IPS DF 6.9 (cell line): ENCODE results near the gene MANEAL.

Source experiments
- DNase-seq: peaks from one replicate; pipeline ENCODE4 v3.0.0-alpha.2; 2013; ENCODE audit warnings: low read depth, low spot score
- H3K27ac ChIP-seq: one replicate; pipeline ENCODE4 v1.5.1; 2013; ENCODE audit warnings: low read length, control low read depth
- H3K27me3 ChIP-seq: 2 replicates; pipeline ENCODE4 v1.6.1; 2013; ENCODE audit warnings: mild to moderate bottlenecking, low read length; ENCODE audit not compliant: control insufficient read depth, insufficient read depth
- H3K36me3 ChIP-seq: 2 replicates; pipeline ENCODE4 v1.6.1; 2013; ENCODE audit warnings: low read length; ENCODE audit not compliant: control insufficient read depth, insufficient read depth
- H3K4me1 ChIP-seq: 2 replicates; pipeline ENCODE4 v1.6.1; 2013; ENCODE audit warnings: low read length; ENCODE audit not compliant: control insufficient read depth, insufficient read depth
- H3K4me3 ChIP-seq: 2 replicates; pipeline ENCODE4 v1.5.1; 2013; ENCODE audit warnings: mild to moderate bottlenecking, low read length
- H3K9me3 ChIP-seq: 2 replicates; pipeline ENCODE4 v1.6.1; 2013; ENCODE audit warnings: low read length, inconsistent platforms; ENCODE audit not compliant: control insufficient read depth, insufficient read depth
- WGBS: extraction: QIAGEN DNeasy Blood & Tissue Kit; methylation state at CpG from one replicate; pipeline ENCODE4 v1.1.7; 2013; ENCODE audit warnings: mixed read lengths, missing lambda C conversion rate; ENCODE audit not compliant: insufficient read length, insufficient coverage; 5-methylcytosine and 5-hydroxymethylcytosine counted together

The MANEAL gene

DNA sequence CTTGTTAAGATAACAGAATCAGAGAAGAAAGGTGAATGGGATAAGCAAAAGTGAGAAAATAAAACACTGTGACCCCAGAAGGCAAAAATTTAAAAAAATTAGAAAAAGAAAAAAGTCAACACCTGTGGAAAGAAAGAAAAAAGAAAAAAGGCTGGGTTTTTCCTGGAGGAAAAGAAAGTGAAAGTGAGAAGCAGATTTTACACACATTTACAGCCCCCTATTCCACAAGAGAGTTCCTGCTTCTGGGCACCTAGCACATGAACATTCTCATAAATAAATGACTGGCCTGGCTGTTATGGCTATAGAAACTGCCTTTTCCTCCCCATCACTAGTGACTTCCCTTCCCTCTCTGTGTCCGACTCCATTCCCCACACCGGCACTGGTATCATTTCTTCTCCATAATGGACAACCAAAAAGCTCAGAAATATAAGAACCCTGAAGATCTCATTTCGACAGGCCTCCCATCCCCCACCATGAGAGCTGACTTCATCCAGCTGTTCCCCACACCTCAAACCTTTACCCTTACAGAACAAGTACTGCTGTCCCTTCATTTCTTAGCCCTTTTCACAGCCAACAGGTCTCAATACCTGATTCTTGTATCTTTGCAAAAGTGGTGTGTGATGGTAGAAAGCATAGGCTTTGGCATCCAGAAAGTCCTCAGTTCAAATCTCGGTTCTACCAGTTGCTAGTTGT is 53.1 kb downstream of the MANEAL start:
- WGBS, result no CpG with 5 or more reads among the region's 4 CpGs
- H3K9me3 ChIP-seq, result no peaks in the 10 kb centered on the region
- H3K4me1 ChIP-seq, result no peaks in the 10 kb centered on the region
- no peaks in the 10 kb centered on the region for H3K27me3 ChIP-seq
- DNase-seq, result no peak
- H3K4me3 ChIP-seq, result no peak overlapping the region
- H3K36me3 ChIP-seq, result no peaks in the 10 kb centered on the region
- no peak overlapping the region for H3K27ac ChIP-seq

DNA sequence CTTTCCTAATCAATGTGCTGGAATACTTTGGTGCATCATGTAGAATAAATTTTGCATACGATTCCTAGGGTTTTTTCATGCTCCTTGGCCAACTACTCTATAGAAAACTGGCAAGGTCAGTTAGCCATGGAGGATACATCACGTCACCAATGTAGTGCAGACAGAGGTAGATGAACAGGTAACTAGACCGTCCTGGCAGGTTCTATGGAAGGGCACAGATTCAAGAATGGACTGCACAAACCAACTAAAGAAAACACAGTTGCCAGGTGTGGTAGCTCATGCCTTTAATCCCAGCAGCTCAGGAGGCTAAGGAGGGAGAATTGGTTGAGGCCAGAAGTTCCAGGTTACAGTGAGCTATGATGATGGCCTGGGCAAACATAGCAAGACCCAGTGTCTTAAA is 55.8 kb downstream of the MANEAL start:
- Histone ChIP-seq H3K27ac (no peak overlapping the region), H3K27me3 (no peaks in the 10 kb centered on the region), H3K36me3 (no peaks in the 10 kb centered on the region), H3K9me3 (no peaks in the 10 kb centered on the region), H3K4me3 (no peak overlapping the region), H3K4me1 (no peaks in the 10 kb centered on the region)
- no CpG with 5 or more reads among the region's 3 CpGs for WGBS
- DNase-seq, result no peak

DNA sequence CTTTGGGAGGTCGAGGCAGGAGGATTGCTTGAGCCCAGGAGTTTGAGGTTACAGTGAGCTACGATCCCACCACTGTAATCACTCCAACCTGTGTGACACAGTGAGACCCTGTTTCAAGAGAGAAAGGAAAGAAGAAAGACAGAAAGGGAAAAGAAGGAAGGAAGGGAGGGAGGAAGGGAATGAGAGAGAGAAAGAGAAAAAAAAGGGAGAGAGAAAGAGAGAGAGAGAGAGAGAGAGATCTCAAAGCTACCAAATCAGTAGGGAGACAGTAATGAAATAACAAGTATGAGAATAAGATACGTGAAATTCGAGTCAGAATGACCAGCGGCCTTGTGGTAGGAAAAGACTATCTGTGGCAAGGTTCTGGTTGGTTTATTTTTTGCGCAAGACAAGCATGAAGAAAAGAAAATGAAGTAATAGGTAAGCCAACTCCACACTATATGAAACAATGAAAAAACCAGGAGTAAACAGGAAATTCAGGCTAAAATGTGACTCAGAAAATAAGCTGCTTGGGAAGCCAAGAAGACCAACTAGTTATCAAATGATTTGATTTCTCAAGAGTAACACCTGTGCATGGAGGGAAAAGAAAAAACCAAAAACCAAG is 56.8 kb downstream of the MANEAL start:
- Histone ChIP-seq H3K4me1 (no peaks in the 10 kb centered on the region), H3K27ac (no peak overlapping the region), H3K27me3 (no peaks in the 10 kb centered on the region), H3K36me3 (no peaks in the 10 kb centered on the region), H3K4me3 (no peak overlapping the region), H3K9me3 (no peaks in the 10 kb centered on the region)
- DNase-seq, result no peak
- no CpG with 5 or more reads among the region's 6 CpGs for WGBS
